MG63 (cell line): ENCODE results near the gene AKNA. TPM values are rescaled to one million over a fixed set of nuclear protein-coding genes. Genes with fewer than 3 reads are reported as not detected.
"Not testable (repeated sequence)": the region's sequence is repeated elsewhere in the genome, so short reads cannot be mapped to it uniquely, and the experiment has no call there.

Experiments
- DNase-seq: peaks from one replicate; pipeline ENCODE4 v3.0.0-alpha.2; 2020
- H3K27me3 ChIP-seq: fragments of 250-450 bp; sonication (Bioruptor Pico); 2 replicates; pipeline ENCODE4 v1.5.1; 2020; ENCODE audit warnings: mild to moderate bottlenecking, moderate library complexity
- H3K36me3 ChIP-seq: fragments of 250-450 bp; sonication (Bioruptor Pico); 2 replicates; pipeline ENCODE4 v1.5.1; 2020; ENCODE audit warnings: mild to moderate bottlenecking, moderate library complexity
- H3K4me3 ChIP-seq: fragments of 250-450 bp; sonication (Bioruptor Pico); 2 replicates; pipeline ENCODE4 v1.5.1; 2020; ENCODE audit warnings: mild to moderate bottlenecking, moderate library complexity
- H3K9me3 ChIP-seq: fragments of 250-450 bp; sonication (Bioruptor Pico); 2 replicates; pipeline ENCODE4 v1.5.1; 2020; ENCODE audit warnings: mild to moderate bottlenecking, moderate library complexity
- total RNA-seq: library from RNA; depleted of rRNA; stranded (reverse); fragments of >200 nt; shearing (Covaris generic); gene quantifications from 2 replicates; pipeline ENCODE4 v1.2.3, GENCODE V29; 2014; ENCODE audit warnings: low replicate concordance

Gene AKNA
- total RNA-seq, 1 experiment from 2014 or later = 1.4 TPM

GRCh38 chr9:114328357-114328820 lies 59.4 kb downstream of the AKNA start:
- not testable (repeated sequence) for H3K9me3 ChIP-seq, H3K4me3 ChIP-seq, H3K36me3 ChIP-seq, H3K27me3 ChIP-seq, DNase-seq

GRCh38 chr9:114327749-114328148 lies 60.0 kb downstream of the AKNA start:
- Histone ChIP-seq H3K4me3 (no peak overlapping the region), H3K9me3 (no peaks in the 10 kb centered on the region), H3K36me3 (no peaks in the 10 kb centered on the region), H3K27me3 (no peaks in the 10 kb centered on the region)
- no peak for DNase-seq

DNA sequence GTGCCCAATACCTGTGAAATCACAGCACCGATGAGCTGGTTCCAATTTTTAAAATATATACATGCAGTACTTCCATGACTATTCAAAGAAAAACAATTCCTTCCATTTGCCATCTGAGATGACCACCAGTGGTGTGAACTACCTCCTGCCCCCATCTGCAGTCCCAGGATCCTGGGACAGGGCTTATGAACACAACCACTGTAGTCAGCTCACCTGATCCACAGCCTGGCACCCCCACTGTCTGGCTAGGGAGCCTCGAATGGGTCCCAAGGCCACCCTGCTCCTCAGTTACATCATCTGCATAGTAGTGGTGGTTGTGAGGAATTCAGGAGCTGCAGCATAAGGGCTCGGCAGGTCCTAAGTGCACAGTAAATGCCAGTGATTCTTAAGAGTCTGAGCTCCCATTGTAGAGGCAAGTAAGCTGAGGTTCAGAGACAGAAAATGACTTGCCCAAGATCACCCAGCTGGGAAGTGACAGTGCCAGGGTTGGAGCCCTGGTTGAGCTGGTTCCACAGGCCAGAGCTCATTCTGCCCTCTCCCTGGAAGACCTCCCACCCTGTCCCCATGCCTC lies 62.0 kb downstream of the AKNA start:
- not testable (repeated sequence) for H3K36me3 ChIP-seq, DNase-seq, H3K4me3 ChIP-seq, H3K27me3 ChIP-seq, H3K9me3 ChIP-seq

- H3K4me3 ChIP-seq, H3K36me3 ChIP-seq, DNase-seq, H3K27me3 ChIP-seq, H3K9me3 ChIP-seq: not testable (repeated sequence)
Observed at GRCh38 chr9:114324965-114325364, 62.8 kb downstream of the AKNA start.

DNA sequence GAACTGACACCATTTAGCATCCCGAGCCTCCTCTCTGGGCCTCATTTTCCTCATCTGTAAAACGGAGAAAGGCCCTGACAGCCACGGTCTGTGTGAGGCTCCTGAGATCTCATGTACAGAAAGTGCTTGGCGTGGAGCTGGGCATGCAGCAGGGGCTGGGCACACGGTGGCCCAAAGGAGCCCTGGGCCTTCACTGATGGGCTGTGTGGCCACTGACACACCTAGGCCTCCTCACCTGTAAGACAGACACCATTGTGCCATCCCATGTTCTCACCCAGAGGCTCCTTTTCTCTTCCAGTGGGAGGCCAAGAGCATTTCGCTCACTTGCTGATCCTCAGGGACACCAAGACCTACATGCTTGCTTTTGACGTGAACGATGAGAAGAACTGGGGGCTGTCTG lies 63.3 kb downstream of the AKNA start:
- Histone ChIP-seq H3K4me3 (no peak overlapping the region), H3K36me3 (no peaks in the 10 kb centered on the region), H3K9me3 (no peaks in the 10 kb centered on the region), H3K27me3 (no peaks in the 10 kb centered on the region)
- no peak for DNase-seq

- DNase-seq, H3K4me3 ChIP-seq, H3K27me3 ChIP-seq: not testable (repeated sequence)
Observed at GRCh38 chr9:114323849-114324248, 63.9 kb downstream of the AKNA start.

DNA sequence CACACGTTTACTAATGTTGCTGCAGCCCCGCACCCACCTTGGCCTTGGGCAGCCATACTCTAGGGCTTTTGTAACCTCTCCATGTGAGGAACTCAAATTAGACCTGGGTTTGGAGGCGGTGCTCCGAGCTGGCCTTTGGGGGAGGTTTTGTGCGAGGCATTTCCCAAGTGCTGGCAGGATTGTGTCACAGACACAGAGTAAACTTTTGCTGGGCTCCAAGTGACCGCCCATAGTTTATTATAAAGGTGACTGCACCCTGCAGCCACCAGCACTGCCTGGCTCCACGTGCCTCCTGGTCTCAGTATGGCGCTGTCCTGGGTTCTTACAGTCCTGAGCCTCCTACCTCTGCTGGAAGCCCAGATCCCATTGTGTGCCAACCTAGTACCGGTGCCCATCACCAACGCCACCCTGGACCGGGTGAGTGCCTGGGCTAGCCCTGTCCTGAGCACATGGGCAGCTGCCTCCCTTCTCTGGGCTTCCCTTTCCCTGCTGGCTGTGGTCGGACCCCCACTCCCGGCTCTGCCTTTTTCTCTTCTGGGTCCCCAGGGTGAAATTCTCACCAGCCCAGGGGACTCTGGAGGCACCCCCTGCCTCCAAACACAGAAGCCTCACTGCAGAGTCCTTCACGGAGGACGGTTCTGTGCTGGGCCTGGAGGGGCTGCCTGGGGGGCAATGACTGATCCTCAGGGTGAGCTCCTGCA lies 64.8 kb downstream of the AKNA start, which contains the start of gene ORM1:
Gene ORM1 (plus strand): TSS at position 268 of the 701 bp plus-strand sequence. CDS start 36 bp downstream, at position 304.
- not testable (repeated sequence) for DNase-seq, H3K36me3 ChIP-seq, H3K9me3 ChIP-seq, H3K4me3 ChIP-seq, H3K27me3 ChIP-seq

More at GRCh38 chr9:114323849-114324248, 63.9 kb downstream of the AKNA start:
- not testable (repeated sequence) for H3K36me3 ChIP-seq, H3K9me3 ChIP-seq

DNA sequence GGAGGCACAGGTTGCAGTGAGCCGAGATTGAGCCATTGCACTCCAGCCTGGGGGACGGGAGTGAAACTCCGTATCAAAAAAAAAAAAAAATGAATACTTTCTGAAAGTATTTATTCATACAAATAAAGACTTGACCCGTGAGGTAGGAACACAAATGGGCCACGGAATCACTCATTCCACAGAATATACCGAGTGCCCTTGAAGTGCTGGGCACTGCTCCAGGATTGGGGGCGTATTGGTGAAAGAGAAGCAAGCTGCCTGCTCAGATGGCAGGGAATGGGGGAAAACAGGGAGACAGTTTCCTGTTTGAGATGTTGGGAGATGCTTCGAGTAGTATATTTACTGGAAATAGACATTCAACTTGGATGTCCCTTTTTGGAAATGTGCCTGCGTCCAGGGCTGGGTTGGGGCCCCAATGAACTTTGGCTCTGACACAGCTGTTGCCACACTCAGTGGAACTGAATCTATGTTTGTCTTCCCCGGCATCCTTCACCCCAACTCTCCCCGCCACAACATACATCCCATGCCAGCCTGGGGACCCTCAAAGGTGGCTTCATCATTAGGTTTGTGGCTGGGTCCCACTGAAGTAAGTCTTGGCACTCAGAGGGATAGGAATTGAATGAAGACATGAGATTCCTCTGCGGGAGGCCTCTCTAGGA lies 65.5 kb downstream of the AKNA start:
- H3K27me3 ChIP-seq, H3K36me3 ChIP-seq, H3K9me3 ChIP-seq, H3K4me3 ChIP-seq: not testable (repeated sequence)
- DNase-seq = peak; percentile 57

GRCh38 chr9:114321759-114322158 lies 66.0 kb downstream of the AKNA start:
- H3K4me3 ChIP-seq = no peak overlapping the region

GRCh38 chr9:114320710-114321109 lies 67.1 kb downstream of the AKNA start:
- not testable (repeated sequence) for H3K4me3 ChIP-seq, H3K9me3 ChIP-seq, H3K36me3 ChIP-seq, H3K27me3 ChIP-seq
- peak; percentile 75 for DNase-seq

More at GRCh38 chr9:114321759-114322158, 66.0 kb downstream of the AKNA start:
- DNase-seq = peak; percentile 79
- no peaks in the 10 kb centered on the region for H3K36me3 ChIP-seq
- H3K27me3 ChIP-seq = no peaks in the 10 kb centered on the region
- no peaks in the 10 kb centered on the region for H3K9me3 ChIP-seq

- Histone ChIP-seq H3K27me3 (no peaks in the 10 kb centered on the region), H3K36me3 (no peaks in the 10 kb centered on the region), H3K9me3 (no peaks in the 10 kb centered on the region), H3K4me3 (no peak overlapping the region)
- no peak for DNase-seq
Observed at GRCh38 chr9:114319147-114319546, 68.6 kb downstream of the AKNA start.

- Histone ChIP-seq H3K4me3 (no peak overlapping the region), H3K9me3 (no peaks in the 10 kb centered on the region), H3K36me3 (no peaks in the 10 kb centered on the region), H3K27me3 (no peaks in the 10 kb centered on the region)
- DNase-seq = no peak
Observed at GRCh38 chr9:114318416-114318815, 69.4 kb downstream of the AKNA start.

- Histone ChIP-seq H3K9me3 (no peaks in the 10 kb centered on the region), H3K36me3 (no peaks in the 10 kb centered on the region), H3K4me3 (no peak overlapping the region), H3K27me3 (no peaks in the 10 kb centered on the region)
- DNase-seq = no peak
Observed at GRCh38 chr9:114317665-114318357, 70.0 kb downstream of the AKNA start.

DNA sequence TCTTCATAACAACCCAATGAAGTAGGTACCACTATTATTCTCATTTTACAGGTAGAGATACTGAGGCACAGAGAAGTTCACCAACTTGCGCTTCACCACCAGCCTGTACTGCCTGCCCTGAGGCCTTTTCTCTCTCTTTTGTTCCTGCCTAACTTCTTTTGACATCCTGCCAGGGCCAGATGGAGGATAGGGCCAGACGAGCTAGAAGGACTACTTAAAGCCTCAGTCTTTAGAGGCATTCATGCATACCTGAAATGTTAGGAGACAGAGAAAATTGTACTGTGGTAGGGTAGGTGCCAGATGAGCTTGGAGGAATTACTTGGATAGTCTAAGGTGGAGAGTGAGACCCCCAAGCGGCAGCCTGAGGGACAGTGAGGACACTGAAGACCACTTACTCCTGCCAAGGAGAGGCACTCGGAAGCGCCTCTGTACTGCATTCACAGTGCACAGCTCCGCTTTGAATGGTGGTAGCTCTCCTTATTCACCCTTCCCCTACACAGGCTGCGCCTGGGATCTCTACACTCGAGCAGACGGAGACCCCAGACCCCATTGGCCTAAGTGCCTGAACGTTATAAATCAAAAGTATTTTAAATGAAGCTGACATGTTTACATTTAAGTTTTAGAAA lies 71.1 kb downstream of the AKNA start:
- no peak for DNase-seq
- Histone ChIP-seq H3K27me3 (no peaks in the 10 kb centered on the region), H3K4me3 (no peak overlapping the region), H3K9me3 (no peaks in the 10 kb centered on the region), H3K36me3 (no peaks in the 10 kb centered on the region)

- H3K36me3 ChIP-seq = no peaks in the 10 kb centered on the region
- H3K4me3 ChIP-seq = no peak overlapping the region
- no peaks in the 10 kb centered on the region for H3K9me3 ChIP-seq
- H3K27me3 ChIP-seq = no peaks in the 10 kb centered on the region
- no peak for DNase-seq
Observed at GRCh38 chr9:114315723-114316363, 71.9 kb downstream of the AKNA start.
